ENCODE results near the gene REV3L. TPM values are rescaled to one million over a fixed set of nuclear protein-coding genes. Genes with fewer than 3 reads are reported as not detected.

Gene REV3L
- total and polyA plus RNA-seq, 9 of the 15 experiments (the other 6 are each of a cell fraction or from before 2014, with no cell fraction given): 5.5 to 24.4 (median 14.4) TPM

- TF ChIP-seq MYC (IDR thresholded peaks at IDR 0.05; ENCODE audit: low read depth, low read length): 0 out of 2 replicates have a peak, but pooled peaks have one; percentile 58
- no peak for TF ChIP-seq MYC (CRISPR knock-in tag; IDR thresholded peaks at IDR 0.05; ENCODE audit: borderline replicate concordance, low read depth)
- no peak for TF ChIP-seq LARP7 (IDR thresholded peaks at IDR 0.05)
- peak; percentile 67; the same call in 1 of the 2 replicates for TF ChIP-seq ZNF592 (IDR thresholded peaks at IDR 0.05)
- peak; percentile 57; the same call in 1 of the 2 replicates for TF ChIP-seq ZEB2 (IDR thresholded peaks at IDR 0.05)
- no peak for TF ChIP-seq HSF4 (CRISPR knock-in tag; IDR thresholded peaks at IDR 0.05; ENCODE audit: borderline replicate concordance)
- TF ChIP-seq ZNF23 (CRISPR knock-in tag; IDR thresholded peaks at IDR 0.05): no peak
- TF ChIP-seq ZBTB17 (CRISPR knock-in tag; IDR thresholded peaks at IDR 0.05): no peak
- no peak for TF ChIP-seq NR2C1 (IDR thresholded peaks at IDR 0.05)
- peak; percentile 42; the same call in 1 of the 2 replicates for TF ChIP-seq NR2C1 (tag; IDR thresholded peaks at IDR 0.05)
- 0 out of 2 replicates have a peak, but pooled peaks have one; percentile 40 for TF ChIP-seq ZNF589 (CRISPR knock-in tag; IDR thresholded peaks at IDR 0.05; ENCODE audit: low read depth)
- peak; percentile 59 for TF ChIP-seq MAFK (IDR thresholded peaks at IDR 0.05; ENCODE audit: low read length)
- TF ChIP-seq SOX6 (IDR thresholded peaks at IDR 0.05): peak; percentile 76
- peak; percentile 39; the same call in 1 of the 2 replicates for TF ChIP-seq FOXJ2 (tag; IDR thresholded peaks at IDR 0.05)
- peak; percentile 88 for TF ChIP-seq CEBPG (CRISPR knock-in tag; IDR thresholded peaks at IDR 0.05)
- peak; percentile 63 to 81; a peak in 3 of 4 replicates for TF ChIP-seq CEBPG (tag; conservative IDR thresholded peaks at IDR 0.05 in 1 of 2, IDR thresholded peaks at IDR 0.05 in 1 of 2)
- peak; percentile 90 for TF ChIP-seq ZNF316 (IDR thresholded peaks at IDR 0.05)
- TF ChIP-seq NR2C2 (CRISPR knock-in tag; IDR thresholded peaks at IDR 0.05): no peak
- peak; percentile 28; the same call in 1 of the 2 replicates for TF ChIP-seq NR2C2 (tag; IDR thresholded peaks at IDR 0.05)
- TF ChIP-seq SMARCB1 (IDR thresholded peaks at IDR 0.05; ENCODE audit: insufficient read length, low read depth): no peak
- 0 out of 4 replicates have a peak, but pooled peaks of 1 of the 2 experiments have one; percentile 32 for TF ChIP-seq TEAD1 (CRISPR knock-in tag; IDR thresholded peaks at IDR 0.05)
- TF ChIP-seq, protein P1, sequence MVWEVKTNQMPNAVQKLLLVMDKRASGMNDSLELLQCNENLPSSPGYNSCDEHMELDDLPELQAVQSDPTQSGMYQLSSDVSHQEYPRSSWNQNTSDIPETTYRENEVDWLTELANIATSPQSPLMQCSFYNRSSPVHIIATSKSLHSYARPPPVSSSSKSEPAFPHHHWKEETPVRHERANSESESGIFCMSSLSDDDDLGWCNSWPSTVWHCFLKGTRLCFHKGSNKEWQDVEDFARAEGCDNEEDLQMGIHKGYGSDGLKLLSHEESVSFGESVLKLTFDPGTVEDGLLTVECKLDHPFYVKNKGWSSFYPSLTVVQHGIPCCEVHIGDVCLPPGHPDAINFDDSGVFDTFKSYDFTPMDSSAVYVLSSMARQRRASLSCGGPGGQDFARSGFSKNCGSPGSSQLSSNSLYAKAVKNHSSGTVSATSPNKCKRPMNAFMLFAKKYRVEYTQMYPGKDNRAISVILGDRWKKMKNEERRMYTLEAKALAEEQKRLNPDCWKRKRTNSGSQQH (CRISPR knock-in tag; IDR thresholded peaks at IDR 0.05): no peak
- TF ChIP-seq ATF3 (IDR thresholded peaks at IDR 0.05): peak; percentile 82
- TF ChIP-seq ATF3 (CRISPR knock-in tag; conservative IDR thresholded peaks at IDR 0.05): no peak
- TF ChIP-seq BACH1 (tag; IDR thresholded peaks at IDR 0.05): peak; percentile 84
- TF ChIP-seq HDAC1 (IDR thresholded peaks at IDR 0.05): peak in 1 of 2 experiments; percentile 34; a peak in 1 of 4 replicates
These were observed 5.5 kb downstream of the REV3L start (continued) for GRCh38 chr6:111477481-111477938.
